Measurements from ENCODE around the gene CABYR.

DNA sequence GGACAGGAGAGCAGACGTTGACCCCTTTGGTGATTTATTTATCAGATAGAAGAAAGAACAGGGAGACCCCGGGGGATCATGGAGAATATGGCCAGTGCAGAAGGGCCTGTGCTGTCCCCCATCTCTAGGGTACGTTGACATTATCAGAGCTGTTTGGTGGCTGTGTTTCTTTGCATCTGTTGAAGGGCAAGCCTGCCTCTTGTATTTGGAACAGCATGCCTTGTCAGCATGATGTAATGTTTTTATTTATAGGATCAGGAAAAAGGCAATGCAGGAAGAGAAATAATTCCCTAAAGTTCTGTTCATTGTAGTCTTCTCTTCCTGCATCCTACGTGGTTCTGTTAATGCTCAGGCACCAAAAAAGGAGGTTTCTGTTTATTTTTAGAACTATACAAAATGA, 49.8 kb upstream of the CABYR start:
- no peak for TF ChIP-seq POLR2A (IDR thresholded peaks at IDR 0.05)
- TF ChIP-seq, protein P1, sequence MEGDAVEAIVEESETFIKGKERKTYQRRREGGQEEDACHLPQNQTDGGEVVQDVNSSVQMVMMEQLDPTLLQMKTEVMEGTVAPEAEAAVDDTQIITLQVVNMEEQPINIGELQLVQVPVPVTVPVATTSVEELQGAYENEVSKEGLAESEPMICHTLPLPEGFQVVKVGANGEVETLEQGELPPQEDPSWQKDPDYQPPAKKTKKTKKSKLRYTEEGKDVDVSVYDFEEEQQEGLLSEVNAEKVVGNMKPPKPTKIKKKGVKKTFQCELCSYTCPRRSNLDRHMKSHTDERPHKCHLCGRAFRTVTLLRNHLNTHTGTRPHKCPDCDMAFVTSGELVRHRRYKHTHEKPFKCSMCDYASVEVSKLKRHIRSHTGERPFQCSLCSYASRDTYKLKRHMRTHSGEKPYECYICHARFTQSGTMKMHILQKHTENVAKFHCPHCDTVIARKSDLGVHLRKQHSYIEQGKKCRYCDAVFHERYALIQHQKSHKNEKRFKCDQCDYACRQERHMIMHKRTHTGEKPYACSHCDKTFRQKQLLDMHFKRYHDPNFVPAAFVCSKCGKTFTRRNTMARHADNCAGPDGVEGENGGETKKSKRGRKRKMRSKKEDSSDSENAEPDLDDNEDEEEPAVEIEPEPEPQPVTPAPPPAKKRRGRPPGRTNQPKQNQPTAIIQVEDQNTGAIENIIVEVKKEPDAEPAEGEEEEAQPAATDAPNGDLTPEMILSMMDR (IDR thresholded peaks at IDR 0.05), result no peak

Measured in breast epithelium (tissue), 3 donors.